Measurements from ENCODE around the gene SSU72.
"Not testable (repeated sequence)": the region's sequence is repeated elsewhere in the genome, so short reads cannot be mapped to it uniquely, and the experiment has no call there.

SSU72 gene

DNA sequence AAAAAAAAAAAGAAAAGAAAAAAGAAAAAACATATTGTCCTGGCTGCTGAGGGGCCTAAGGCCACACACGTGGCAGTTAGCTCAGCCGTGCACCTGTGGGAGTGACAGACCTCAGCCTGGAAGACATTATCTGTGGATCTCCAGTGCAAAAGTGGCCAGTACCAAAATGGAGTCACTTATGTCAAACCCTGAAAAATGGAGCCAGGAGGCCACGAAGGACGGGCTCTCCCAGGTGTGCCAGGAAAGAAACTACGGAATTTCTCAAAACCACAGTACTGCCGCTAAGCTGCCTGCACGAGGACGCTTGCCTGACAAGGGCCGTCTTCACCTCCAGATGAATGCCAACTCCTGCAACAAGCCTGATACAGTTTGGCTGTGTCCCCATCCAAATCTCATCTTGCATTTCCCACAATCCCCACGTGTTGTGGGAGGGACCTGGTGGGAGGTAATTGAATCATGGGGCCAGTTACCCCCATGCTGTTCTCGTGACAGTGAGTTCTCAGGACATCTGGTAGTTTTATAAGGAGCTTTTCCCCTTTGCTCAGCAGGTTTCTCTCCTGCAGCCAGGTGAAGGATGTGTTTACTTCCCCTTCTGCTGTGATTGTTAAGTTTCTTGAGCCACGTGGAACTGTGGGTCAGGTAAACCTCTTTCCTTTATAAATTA, 35.3 kb upstream of the SSU72 start:
- DNase-seq, result no peak

DNA sequence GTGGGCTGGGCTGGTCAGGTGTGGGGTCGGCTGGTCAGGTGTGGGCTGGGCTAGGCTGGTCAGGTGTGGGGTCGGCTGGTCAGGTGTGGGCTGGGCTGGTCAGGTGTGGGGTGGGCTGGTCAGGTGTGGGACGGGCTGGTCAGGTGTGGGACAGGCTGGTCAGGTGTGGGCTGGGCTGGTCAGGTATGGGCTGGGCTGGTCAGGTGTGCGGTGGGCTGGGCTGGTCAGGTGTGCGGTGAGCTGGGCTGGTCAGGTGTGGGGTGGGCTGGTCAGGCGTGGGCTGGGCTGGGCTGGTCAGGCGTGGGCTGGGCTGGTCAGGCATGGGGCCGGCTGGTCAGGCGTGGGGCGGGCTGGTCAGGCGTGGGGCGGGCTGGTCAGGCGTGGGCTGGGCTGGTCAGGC, 31.6 kb upstream of the SSU72 start:
- DNase-seq, result no peak

DNA sequence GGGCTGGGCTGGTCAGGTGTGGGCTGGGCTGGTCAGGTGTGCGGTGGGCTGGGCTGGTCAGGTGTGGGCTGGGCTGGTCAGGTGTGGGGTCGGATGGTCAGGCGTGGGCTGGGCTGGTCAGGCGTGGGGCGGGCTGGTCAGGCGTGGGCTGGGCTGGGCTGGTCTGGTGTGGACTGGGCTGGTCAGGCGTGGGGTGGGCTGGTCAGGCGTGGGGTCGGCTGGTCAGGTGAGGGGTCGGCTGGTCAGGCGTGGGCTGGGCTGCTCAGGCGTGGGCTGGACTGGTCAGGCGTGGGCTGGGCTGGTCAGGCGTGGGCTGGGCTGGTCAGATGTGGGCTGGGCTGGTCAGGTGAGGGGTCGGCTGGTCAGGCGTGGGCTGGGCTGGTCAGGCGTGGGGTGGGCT, 31.1 kb upstream of the SSU72 start:
- no peak for DNase-seq

DNA sequence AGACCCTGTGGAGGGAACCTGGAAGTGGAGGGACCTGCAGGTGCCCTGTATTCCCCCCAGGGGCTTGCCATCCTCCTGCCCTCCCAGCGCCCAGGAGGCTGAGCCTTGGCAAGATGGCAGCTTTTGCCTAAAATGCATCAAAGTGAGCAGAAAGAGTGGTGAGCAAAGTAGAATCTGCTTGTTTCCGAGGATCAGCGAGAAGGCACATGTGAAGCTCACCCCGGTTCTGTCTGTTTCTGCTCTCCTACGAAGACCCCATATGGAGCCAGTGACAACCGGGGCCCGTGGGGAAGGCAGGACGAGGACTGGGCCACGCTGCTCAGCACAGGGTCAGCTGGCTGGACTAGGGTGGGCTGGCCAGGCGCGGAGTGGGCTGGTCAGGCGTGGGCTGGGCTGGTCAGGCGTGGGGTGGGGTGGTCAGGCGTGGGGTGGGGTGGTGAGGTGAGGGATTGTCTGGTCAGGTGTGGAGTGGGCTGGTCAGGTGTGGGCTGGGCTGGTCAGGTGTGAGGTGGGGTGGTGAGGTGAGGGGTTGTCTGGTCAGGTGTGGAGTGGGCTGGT, 30.4 kb upstream of the SSU72 start:
- DNase-seq, result no peak

DNA sequence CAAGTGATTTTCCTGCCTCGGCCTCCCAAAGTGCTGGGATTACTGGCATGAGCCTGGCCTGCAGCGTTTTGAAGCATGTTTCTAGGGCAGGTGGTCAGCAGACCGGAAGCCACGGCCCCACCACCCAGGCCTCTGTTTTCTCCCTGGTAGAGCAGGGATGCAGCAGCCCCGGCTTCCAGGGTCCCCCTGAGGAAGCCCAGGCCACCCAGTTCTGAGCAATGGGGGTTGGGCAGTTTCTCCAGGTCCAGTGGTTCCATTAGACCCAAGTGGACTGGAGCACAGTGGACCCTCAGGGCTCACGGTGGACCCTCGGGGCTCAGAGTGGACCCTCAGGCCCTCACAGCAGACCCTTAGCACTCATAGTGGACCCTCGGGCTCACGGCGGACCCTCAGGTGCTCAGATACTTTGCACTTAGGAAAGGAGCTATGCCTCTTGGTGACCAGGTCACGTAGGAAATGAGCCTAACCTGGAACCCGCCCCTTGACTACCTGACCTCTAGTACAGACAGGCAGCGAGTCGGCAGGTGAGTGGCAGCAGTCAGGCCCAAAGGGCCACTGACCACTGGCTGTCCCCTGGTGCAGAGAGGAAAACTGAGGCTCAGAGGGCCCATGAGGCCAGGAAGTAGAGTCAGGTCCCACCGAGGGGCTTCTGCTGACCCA, 29.8 kb upstream of the SSU72 start:
- no peak for DNase-seq

DNA sequence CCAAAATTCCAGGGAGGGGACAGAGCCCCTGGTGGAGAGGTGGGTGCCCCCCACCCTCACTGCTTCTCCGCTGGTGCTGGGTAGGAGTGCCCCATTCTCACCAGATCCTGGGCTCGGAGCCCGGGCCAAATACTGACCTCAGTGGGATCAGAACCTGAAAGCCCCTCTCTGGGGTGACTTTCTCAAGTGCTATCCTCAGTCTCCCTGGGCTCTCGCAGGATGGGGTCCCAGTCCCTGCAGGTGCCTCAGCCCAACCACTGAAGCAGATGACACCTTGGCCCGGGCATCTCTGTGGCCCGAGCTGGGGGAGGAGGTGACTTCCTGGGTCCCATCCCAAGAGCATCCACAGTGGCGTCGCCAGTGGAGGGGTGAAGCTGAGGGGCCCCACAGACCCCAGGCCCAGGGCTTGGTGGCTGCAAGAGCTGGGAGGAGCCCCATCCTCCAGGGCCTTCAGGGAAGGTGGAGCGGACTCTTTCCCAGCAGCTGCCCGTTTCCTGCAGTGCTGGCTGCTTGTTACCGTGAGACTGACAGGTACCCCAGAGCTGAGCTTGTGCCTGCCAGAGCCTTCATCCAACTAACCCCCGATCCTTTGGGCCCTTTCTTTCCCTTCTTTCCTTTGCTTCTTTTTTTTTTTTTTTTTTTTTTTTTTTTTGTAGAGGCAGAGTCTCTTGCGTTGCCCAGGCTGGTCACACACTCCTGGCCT, 29.2 kb upstream of the SSU72 start:
- no peak for DNase-seq

DNA sequence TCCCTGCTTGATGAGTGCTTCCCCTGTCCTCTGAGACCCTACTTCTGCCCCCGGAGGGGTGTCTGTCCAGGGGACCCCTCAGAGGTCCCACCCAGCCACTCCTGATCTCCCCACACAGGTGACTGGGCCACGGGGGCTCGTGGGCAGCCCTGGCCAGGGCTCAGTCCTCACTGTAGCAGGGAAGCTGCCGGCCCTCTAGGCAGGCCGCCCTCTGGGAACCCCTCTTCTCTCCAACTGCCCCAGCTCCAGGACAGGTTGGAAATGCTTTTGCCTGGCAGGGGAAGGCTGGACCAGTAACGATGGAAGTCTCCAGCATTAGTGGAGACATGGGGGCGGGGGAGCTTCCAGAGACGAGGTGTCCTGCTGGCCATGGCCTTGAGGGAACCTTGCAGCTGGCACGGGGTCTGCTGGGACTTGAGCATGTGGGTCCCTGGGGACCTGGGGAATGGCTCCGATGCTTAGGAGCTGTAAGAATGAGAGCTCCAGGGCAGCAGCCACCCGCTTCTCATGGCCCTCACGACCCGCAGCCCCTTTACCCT, 28.4 kb upstream of the SSU72 start:
- no peak for DNase-seq

DNA sequence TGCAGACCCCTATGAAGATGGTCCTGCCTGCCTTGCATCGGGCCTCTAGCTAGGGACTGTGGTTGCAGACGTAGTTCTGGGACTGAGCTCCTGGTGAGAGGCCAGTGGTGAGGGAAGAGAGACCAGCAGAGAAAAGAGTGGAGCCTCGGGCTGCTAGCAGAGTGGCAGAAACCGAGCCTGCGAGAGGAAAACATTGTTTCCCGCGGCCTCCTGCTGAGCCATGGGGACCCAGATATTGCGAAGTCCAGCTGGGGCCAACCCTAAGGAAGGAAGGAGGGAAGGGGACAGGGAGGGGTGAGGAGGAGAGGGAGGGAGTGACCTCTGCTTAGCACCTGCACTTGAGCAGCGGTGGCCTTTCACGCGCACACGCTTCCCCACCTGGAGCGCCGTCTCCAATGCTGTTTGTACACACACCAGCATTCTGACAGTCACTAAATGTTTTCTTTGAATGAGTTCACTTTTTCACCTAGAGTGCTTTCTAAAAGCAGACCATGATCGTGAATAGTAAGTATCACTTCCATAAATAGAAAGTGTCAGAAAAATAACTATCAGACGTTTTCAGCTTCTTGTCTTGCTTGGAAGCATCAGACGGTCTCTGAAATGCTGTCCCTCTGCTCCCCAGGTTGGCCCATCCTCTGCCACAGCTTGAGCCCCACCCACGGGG, 27.8 kb upstream of the SSU72 start:
- DNase-seq, result no peak

DNA sequence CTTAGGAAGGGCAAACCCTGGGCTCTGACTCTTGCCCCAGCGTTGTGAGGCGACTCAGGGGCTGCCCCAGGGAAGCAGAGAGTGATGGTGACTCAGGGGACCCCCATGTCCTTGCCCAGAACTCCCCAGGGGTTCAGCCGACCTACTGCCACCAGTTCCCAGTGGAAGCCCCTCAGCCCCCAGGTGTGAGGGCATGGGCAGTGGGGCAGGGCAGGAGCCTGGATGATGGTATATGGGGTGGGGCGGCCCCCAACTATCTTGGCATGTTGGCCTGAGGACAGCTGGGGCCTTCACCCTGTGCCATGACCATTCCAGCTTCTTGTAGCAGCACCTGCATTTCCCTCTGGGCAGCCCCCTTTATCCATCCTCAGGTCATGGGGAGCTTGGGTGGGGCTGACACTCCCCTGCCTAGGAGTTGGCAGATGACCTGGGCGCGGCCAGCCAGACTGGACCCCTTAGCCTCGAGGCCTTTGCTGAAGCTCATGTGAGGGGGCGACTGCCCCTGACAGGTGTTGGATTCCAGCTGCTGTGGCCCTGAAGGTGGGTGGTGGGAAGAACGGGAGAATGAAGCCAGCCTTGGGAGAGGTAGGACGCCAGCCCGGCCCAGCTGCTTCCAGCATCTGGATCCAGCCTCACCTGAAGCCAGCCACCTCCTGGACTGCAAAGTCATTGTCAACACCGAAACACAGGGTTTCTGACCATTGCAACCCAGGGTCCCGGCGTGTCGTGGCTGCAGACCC, 27.1 kb upstream of the SSU72 start:
- no peak for DNase-seq

DNA sequence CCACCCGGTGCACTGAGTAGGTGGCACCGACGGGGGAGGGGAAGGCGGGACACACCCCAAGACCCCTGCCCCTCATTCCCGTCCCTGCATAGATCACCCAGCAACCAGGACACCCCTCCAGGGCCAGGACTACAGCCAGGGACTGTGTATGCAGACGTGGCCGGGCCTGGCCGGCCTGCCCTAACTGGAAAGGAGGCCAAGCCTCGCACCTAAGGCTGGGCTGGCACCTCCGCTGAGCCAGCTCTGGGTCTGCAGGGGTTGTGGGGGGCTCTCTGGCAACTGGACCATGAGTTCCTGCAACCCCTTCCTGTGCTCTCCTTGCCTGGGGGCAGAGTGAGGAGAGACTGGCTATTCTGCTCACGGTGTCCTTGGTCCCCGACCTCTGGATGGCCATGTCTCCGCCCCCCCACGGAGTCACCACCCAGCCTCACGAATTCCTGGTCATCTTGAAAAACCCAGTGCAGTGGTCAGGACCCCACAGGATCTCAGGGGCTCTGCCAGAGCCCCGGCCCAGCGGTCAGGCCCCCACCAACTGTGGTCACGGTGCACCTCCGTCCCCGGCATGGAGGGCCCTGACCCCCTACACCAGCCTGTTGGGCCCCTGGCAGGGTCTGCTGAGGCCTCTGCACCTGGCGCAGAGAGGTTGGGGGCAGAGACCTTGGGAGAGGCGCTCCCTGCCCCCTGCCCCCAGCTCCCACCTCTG, 26.3 kb upstream of the SSU72 start:
- DNase-seq, result no peak

DNA sequence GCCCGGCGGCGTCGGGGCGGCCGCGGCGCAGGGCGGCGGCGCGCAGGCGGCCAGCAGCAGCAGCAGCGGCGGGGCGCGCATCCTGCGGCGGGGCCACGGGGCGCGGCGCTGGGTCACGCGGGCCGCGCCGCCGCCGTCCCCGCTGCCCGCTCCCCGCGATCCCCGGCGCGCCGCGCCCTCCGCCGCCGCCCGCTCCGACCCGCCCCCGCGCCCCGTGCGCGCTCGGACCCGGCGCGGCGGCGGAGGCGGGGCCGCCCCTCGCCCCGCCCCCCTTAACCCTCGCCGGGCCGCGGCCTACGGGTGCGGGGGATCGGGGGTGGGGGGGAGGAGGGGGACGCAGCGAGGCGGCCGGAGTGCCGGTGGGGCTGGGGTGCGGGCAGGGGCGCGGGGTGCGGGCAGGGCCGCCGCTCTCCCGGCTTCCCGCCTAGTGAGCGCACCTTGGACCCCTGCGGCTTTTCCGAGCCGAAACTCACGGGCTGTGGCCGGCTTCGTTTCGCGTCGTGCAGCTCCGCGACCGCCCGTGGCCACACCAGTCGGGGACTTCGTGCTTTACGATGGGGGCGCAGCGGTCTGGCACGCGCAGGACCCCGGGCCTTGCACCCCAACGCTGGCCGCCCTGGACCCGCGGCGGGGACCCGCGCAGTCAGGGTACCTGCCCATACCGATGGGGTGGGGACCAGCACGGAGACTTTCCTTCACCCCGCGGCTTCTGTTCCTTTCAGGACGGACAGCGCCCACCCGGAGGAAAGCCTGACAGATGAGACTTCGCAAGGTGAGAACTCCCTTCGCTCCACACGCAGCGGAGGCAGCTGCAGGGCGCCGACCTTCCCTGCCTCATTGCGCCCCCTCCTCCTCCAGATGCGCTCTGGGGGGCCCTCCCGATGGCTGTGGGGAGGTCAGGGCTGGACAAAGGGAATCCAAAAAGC, 25.5 kb upstream of the SSU72 start, which contains the start of gene FNDC10:
FNDC10 (minus strand) TSS at position 201 of the 926 bp plus-strand sequence; CDS start at position 81, 120 bp downstream.
- no peak for DNase-seq

DNA sequence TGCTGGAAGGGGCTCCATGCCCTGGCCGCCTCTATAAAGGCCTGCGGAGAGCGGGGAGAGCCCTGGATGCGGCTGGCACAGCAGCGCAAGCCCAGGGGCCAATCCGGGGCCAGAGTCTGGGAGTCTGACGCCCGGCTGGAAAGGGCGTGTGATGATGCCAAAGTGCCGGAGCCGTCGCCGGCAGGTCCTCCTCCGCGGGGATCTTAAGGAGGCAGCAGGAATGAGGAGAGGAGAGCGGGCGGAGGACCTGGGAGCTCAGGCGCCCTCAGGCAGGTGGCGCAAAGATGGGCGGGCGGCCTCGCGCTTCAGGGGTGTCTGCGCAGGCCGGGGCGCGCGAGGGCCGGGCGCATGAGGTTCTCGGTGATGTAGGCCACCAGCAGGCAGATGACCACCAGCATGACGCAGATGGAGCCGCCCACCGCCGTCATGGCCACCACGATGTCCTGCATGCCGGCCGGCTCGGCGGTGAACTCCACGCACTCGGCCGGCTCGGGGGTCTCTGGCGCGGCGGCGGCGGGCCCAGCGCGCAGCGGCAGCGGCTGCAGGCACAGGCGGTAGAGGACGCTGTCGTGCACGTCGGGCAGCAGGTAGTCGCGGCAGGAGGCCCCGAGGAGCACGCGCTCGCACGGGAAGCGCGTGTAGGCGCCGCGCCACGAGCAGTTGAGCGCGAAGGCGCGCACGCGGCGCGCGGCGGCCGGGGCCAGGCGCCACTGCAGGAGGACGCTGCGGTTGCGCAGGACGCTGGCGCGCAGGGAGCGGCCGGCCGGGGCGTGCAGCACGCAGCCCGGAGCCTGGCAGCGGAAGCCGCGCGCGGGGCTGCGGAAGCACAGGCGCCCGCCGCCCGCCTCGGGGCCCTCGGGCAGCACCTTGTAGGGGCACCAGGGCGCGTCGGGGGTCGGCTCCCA, 24.6 kb upstream of the SSU72 start:
- no peak for DNase-seq

DNA sequence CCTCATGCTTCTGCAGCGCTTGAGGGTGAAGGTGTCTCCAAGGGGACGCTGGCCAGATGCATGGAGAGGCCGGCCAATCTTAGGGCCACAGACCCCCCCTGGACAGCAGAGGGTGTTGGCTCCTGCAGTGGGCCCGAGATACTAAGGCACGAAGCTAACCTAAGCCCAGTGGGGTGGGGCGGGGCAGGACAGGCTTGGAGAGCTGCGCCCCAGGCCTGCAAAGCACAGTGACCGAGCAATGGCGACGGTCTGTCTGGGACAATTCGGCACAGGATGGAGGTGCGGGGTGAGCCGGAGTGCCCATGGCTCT, 24.0 kb upstream of the SSU72 start:
- DNase-seq, result no peak

DNA sequence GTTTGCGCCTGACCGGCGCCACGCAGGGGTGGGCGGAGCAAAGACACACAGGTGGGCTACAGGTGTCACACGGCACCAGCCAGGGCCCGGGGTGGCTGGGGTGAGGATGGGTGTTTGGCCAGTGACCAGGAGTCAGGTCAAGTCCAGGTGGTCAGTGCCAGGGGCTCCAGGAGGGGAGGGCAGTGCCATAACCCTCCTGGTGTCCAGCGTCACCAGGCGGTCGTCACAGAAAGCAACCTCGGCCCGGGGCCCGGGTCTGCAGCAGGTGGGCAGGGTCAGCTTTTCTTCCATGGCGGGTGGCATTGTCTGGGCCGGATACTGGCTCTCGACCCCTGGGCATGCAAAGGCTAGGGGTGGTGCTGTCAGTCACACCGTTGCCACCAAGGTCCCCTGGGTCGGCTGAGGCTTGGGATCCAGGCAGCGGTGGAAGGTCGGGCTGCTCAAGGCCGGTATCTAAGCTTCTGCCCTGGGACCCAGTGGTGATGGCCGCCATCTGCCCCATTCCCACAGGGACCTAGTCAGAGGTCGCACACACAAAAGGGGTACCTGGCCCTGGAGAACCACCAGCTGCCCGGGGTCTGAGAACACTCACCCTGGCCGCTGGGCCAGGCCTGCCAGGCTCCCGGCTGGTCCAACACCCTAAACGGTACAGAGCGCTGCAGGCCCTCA, 23.5 kb upstream of the SSU72 start:
- DNase-seq, result no peak

DNA sequence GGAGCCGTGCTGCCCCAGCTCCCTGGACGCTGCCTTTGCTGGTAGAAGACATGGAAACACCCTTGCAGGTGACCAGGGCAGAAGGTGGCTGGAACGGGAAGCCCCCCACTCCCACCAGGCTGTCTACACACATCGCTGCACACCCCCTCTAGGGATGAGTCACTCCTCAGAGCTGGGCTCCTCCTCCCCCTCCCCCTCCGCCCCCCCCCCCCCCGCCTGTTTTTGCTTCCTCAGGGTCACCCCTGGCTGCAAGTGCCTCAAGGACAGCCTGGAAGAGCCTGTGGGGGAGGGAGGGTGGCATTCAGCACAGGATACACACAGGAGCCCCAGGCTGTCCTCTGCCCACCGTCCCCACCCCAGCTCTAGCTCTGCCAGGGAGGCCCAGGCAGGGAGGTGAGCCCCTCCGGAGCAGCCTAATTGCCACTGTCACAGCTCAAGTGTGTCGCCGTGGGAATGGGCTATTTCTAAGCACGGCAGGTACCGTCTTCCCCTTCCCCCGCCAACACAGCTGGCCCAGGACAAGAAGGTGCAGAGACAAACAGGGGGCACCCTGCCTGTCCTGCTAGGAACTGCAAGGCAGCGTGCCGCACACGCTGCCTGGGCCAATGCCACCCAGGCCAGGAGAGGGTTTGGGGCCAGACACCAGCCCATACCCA, 22.7 kb upstream of the SSU72 start:
- no peak for DNase-seq

DNA sequence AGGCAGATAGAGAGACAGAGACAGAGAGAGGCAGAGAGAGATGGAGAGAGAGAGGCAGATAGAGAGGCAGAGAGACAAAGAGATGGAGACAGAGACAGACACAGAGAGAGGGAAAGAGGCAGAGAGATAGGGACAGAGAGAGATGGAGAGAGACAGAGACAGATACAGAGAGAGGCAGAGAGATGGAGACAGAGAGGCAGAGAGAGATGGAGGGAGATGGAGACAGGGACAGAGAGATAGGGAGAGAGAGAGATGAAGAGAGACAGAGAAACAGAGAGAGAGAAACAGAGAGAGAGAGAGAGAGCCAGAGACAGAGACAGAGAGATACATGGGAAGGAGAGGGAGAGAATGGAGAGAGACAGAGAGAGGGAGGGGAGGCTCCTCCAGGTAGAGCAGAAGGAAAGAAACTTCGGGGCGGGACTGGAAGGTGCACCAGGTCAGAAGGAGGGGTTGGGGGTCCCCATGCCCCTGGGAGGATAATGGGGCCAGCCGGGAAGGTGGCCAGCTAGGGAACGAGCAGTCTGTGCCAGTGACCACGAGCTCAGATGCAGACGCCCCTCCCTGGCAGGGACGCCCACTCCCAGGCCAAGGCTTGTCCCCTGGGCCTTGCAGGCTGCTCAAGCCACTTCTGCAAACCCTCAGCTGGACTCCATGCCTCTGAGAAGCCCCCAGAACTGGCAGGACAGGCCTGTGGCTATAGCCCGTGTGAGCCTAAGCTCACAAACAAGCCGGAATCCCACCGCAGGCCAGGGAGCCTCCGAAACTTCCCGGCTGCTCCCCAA, 22.0 kb upstream of the SSU72 start:
- DNase-seq, result no peak

DNA sequence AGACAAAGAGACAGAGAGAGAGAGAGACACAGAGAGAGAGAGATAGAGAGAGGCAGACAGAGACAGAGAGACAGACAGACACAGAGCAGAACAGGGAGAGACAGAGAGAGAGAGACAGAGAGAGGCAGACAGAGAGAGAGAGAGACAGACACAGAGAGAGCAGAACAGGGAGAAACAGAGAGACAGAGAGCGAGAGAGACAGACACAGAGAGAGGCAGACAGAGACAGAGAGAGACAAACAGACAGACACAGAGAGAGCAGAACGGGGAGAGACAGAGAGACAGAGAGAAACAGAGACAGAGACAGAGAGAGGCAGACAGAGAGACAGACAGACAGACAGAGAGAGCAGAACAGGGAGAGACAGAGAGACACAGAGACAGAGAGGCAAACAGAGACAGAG, 20.7 kb upstream of the SSU72 start:
- not testable (repeated sequence) for DNase-seq
